ENCODE results near the gene DDI2.

Gene DDI2

DNA sequence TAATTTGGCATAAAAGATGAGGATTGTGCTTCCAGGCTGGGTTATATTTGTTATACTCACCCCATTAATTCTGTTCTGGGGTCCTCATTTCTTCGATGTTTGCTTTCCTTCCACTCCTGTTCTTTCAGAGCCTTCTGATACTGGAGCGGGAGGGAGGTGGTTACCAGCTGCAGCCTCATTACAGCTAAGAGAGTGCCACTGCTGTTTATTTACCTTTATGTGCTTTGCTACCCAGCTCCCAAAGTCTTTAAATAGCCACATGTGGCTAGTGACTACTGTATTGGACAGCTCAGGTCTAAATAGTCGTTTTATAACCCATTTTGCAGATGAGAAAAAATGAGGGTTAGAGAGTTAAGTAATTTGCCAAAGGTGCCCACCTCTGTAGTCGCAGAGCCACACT is 92.0 kb downstream of the DDI2 start:
- DNase-seq (ENCODE audit: low read depth): no peak
- TF ChIP-seq, protein P1, sequence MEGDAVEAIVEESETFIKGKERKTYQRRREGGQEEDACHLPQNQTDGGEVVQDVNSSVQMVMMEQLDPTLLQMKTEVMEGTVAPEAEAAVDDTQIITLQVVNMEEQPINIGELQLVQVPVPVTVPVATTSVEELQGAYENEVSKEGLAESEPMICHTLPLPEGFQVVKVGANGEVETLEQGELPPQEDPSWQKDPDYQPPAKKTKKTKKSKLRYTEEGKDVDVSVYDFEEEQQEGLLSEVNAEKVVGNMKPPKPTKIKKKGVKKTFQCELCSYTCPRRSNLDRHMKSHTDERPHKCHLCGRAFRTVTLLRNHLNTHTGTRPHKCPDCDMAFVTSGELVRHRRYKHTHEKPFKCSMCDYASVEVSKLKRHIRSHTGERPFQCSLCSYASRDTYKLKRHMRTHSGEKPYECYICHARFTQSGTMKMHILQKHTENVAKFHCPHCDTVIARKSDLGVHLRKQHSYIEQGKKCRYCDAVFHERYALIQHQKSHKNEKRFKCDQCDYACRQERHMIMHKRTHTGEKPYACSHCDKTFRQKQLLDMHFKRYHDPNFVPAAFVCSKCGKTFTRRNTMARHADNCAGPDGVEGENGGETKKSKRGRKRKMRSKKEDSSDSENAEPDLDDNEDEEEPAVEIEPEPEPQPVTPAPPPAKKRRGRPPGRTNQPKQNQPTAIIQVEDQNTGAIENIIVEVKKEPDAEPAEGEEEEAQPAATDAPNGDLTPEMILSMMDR (conservative IDR thresholded peaks at IDR 0.05; ENCODE audit: low read length): no peak
- H3K4me3 ChIP-seq (ENCODE audit: low read length): no peak overlapping the region

DNA sequence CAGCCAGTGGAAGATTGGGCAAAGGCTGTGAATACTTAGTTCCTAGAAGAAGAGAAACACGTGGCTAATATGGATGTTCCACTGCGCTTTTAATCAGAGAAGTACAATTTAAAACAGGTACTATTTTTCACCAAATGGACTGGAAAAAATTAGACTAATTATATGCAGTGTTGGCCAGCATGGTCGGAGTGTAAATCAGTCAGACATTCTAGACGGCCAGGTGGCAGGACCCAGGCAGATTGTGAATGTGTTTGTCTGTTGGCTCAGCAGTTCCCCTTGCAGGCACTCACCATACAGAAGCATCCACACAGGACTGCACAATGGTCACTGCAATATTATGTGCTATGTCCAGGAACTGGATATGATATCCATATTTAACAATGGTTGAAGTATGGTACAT is 94.9 kb downstream of the DDI2 start:
- TF ChIP-seq, protein P1 (conservative IDR thresholded peaks at IDR 0.05; ENCODE audit: low read length): no peak
- H3K4me3 ChIP-seq (ENCODE audit: low read length): no peak overlapping the region
- no peak for DNase-seq (ENCODE audit: low read depth)

DNA sequence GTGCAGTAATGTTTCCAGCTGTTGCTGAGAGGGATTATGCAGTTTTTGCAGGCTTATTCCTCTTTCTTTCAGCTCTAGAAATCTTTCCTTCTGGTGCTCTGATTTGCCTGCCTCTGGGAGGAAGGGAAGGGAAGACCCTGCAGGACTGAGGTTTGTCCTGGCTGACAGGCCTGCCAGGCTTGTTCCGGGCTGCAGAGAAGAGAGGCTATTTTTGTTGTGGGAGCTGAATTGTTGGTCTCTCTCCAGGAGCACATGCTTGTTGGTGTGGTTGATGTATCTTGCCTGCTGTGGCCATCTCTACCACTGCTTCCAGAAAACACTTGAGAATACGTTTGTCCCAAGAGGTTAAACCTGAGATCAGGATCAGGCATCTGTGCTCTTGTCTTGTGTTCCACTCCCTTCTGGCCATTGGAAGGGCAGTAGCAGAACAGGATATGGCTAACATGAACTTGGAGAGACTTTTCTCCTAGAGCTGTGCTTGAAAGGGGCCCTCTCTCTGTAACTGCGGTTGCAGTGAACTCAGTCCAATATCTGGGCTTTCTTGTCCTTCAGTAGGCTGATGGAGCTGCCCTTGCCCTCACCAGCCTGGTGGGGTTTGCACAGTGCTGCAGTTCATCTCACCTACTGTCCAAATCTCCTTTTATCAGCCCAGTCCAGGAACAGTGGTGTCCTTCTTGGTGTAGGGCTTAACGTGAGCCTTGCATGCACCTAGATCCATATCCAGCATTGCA is 97.3 kb downstream of the DDI2 start:
- H3K4me3 ChIP-seq (ENCODE audit: low read length): no peak overlapping the region
- peak; percentile 77 for DNase-seq (ENCODE audit: low read depth)
- TF ChIP-seq, protein P1 (conservative IDR thresholded peaks at IDR 0.05; ENCODE audit: low read length): no peak

DNA sequence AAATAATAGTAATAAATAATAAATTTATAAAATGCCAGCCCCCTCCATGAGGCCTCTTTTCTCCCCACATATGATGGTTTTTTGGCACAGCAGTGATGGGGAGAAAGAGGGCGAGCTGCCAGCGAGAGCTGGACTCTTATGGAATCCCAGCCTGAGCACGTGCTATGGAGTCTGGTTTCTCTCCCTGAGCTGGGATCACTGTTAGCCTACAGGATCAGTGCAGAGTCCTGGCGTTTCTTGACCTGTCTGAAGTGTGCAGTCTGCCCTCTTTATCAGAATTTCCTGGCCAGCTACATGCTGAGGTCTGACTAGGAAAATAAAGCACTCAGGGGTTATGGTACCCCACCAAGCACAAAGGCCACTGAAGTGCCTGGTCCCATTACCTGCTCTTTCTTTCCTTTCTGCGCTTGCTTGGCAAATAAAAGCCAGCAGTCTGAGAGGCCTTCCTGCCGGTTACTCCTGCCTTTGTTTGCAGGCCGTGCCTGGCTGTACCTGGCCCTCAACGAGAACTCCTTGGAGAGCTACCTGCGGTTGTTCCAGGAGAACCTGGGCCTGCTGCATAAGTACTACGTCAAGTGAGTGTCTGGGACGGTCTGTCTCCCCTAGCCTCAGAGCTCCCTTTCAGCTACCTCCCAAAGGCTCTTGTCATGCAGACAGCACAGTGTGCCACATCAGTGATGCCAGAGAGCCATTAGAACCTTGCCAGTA is 100.3 kb downstream of the DDI2 start:
- H3K4me3 ChIP-seq (ENCODE audit: low read length): no peak overlapping the region
- TF ChIP-seq, protein P1 (conservative IDR thresholded peaks at IDR 0.05; ENCODE audit: low read length): no peak
- DNase-seq (ENCODE audit: low read depth): no peak

DNA sequence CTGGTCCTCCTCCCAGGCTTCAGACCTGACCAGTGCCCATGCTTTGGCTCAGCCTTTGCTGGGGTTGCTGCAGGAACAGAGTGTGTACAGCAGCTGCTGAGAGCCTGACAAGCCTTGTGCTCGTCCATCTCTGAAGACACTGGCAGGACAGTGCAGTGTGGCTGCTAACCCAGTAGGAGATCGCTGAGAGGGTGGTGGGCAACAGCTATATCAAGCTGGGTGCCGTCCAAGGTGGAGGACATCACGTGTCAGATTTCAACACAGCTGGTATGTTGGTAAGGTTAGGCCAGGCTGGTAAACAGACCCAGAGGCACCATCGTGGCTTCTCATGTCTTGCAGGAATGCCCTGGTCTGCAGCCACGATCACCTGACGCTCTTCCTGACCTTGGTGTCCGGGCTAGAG is 100.9 kb downstream of the DDI2 start:
- no peak for DNase-seq (ENCODE audit: low read depth)
- no peak overlapping the region for H3K4me3 ChIP-seq (ENCODE audit: low read length)
- TF ChIP-seq, protein P1 (conservative IDR thresholded peaks at IDR 0.05; ENCODE audit: low read length): no peak

All from AG10803 (cell line).